Measurements from ENCODE around the gene METTL27. TPM values are rescaled to one million over a fixed set of nuclear protein-coding genes. Genes with fewer than 3 reads are reported as not detected.
"Not testable (repeated sequence)": the region's sequence is repeated elsewhere in the genome, so short reads cannot be mapped to it uniquely, and the experiment has no call there.

Gene METTL27
- total RNA-seq, 4 donors from 2014 or later = 2.1 to 20.4 (median 11.7) TPM

- DNase-seq = no peak
- H3K4me1 ChIP-seq = peaks cover 0 to 8% (median 0%) of the 10 kb centered on the region in 4 donors
- H3K36me3 ChIP-seq = no peaks in the 10 kb centered on the region
- TF ChIP-seq, protein P1, sequence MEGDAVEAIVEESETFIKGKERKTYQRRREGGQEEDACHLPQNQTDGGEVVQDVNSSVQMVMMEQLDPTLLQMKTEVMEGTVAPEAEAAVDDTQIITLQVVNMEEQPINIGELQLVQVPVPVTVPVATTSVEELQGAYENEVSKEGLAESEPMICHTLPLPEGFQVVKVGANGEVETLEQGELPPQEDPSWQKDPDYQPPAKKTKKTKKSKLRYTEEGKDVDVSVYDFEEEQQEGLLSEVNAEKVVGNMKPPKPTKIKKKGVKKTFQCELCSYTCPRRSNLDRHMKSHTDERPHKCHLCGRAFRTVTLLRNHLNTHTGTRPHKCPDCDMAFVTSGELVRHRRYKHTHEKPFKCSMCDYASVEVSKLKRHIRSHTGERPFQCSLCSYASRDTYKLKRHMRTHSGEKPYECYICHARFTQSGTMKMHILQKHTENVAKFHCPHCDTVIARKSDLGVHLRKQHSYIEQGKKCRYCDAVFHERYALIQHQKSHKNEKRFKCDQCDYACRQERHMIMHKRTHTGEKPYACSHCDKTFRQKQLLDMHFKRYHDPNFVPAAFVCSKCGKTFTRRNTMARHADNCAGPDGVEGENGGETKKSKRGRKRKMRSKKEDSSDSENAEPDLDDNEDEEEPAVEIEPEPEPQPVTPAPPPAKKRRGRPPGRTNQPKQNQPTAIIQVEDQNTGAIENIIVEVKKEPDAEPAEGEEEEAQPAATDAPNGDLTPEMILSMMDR (IDR thresholded peaks at IDR 0.05) = no peak
- no peak for TF ChIP-seq POLR2A (IDR thresholded peaks at IDR 0.05)
- H3K27ac ChIP-seq = peak overlapping the region in 1 of 4 donors; percentile 14
- H3K4me3 ChIP-seq = no peak overlapping the region
- no peaks in the 10 kb centered on the region for H3K9me3 ChIP-seq
- H3K27me3 ChIP-seq = no peaks in the 10 kb centered on the region
These were observed 43.9 kb upstream of the METTL27 start for GRCh38 chr7:73885975-73886798.

GRCh38 chr7:73885433-73885974 is 43.2 kb upstream of the METTL27 start:
- no peak overlapping the region for H3K27ac ChIP-seq
- no peak for DNase-seq
- no peaks in the 10 kb centered on the region for H3K27me3 ChIP-seq
- no peaks in the 10 kb centered on the region for H3K9me3 ChIP-seq
- TF ChIP-seq, protein P1 (IDR thresholded peaks at IDR 0.05) = no peak
- no peak for TF ChIP-seq POLR2A (IDR thresholded peaks at IDR 0.05)
- H3K36me3 ChIP-seq = no peaks in the 10 kb centered on the region
- H3K4me1 ChIP-seq = peaks cover 0 to 8% (median 0%) of the 10 kb centered on the region in 4 donors
- H3K4me3 ChIP-seq = no peak overlapping the region

DNA sequence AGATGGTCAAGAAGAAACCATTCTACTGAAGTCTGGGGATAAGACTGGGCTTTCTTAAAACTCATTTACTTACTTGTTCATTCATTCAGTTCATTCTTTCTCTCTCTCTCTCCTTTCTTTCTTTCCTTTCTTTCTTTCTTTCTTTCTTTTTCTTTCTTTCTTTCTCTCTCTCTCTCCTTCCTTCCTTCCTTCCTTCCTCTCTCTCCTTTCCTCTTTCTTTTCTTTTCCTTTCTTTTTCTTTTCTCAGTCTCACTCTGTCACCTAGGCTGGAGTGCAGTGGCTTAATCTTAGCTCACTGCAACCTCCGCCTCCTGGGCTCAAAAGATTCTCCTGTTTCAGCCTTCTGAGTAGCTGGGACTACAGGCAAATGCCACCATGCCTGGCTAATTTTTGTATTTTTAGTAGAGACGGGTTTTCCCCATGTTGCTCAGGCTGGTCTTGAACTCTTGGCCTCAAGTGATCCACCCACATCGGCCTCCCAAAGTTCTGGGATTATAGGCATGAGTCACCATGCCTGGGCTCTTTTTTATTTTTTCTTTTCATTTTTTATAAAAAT is 42.6 kb upstream of the METTL27 start:
- DNase-seq, H3K4me1 ChIP-seq, H3K9me3 ChIP-seq, H3K27ac ChIP-seq, H3K4me3 ChIP-seq, H3K27me3 ChIP-seq, H3K36me3 ChIP-seq: not testable (repeated sequence)

DNA sequence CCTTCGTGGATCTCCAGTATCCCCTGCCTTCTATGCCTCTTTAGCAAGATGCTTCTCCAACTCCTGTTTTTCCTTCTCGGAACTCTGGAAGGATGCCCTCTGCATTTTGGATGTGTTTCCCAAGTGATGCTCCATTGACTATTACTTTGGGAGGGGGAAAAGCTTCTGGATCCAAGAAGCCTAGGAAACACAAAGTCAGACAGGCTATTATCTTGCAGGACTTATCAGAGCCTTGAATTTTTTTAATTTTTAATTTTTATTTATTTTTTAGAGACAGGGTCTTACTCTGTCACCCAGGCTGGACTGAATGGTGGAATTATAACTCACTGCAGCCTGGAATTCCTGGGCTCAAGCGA is 39.7 kb upstream of the METTL27 start:
- DNase-seq = no peak
- Histone ChIP-seq H3K27ac (no peak overlapping the region), H3K4me1 (peaks cover 0 to 8% (median 0%) of the 10 kb centered on the region in 4 donors), H3K27me3 (no peaks in the 10 kb centered on the region), H3K36me3 (no peaks in the 10 kb centered on the region), H3K4me3 (no peak overlapping the region), H3K9me3 (no peaks in the 10 kb centered on the region)
- TF ChIP-seq, protein P1 (IDR thresholded peaks at IDR 0.05) = no peak
- TF ChIP-seq POLR2A (IDR thresholded peaks at IDR 0.05) = no peak

DNA sequence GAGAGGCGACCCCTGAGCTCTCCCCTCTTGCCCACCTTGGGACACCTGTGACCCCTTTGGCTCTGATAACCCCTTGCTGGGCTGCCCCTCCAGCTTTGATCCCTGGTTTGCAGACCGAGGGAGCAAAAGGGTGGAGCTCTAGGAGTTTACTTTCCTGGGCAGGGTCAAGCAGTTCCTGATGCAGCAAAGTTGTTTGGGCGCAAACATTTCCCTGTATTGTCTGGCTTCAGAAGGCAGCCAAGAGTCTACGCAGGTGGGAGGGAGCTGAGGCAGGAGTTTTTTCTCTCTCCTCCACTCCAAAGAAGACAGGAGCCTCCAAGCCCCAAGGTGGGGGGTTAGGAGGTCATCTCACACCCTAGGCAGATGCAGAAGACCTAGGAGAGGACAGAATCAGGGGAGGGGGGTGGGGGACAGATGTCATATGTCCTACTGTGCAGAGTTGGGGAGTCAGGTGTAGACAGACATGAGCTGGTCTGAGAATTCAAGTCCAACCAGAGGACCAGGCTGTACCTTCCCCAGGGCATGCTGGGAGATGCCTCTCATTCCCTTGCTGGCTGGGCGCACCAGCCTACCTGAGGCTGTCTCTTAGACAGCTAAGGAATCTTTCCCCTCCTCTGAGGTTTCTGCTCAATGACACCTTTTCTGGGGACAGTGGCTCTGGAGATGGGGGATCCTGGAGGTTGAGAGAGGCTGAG is 39.2 kb upstream of the METTL27 start:
- peak overlapping the region in 1 of 4 donors; percentile 25 for H3K27ac ChIP-seq
- peaks cover 0 to 4% (median 0%) of the 10 kb centered on the region in 4 donors for H3K4me1 ChIP-seq
- H3K27me3 ChIP-seq = no peaks in the 10 kb centered on the region
- no peaks in the 10 kb centered on the region for H3K9me3 ChIP-seq
- no peaks in the 10 kb centered on the region for H3K36me3 ChIP-seq
- no peak for DNase-seq
- H3K4me3 ChIP-seq = no peak overlapping the region
- TF ChIP-seq, protein P1 (IDR thresholded peaks at IDR 0.05) = no peak
- TF ChIP-seq POLR2A (IDR thresholded peaks at IDR 0.05) = no peak
